Measurements from ENCODE around the gene ZNF500. TPM values are rescaled to one million over a fixed set of nuclear protein-coding genes. Genes with fewer than 3 reads are reported as not detected.
"Not testable (repeated sequence)": the region's sequence is repeated elsewhere in the genome, so short reads cannot be mapped to it uniquely, and the experiment has no call there.

The ZNF500 gene
- total and polyA plus RNA-seq, 4 donors = 7.5 to 14.6 (median 12.2) TPM

GRCh38 chr16:4787627-4788482, 20.9 kb upstream of the ZNF500 start, which contains the start of gene SEPTIN12:
TSS of gene SEPTIN12 (minus strand) at chr16:4788345. CDS start at chr16:4787645, 700 bp downstream.
- TF ChIP-seq, protein P1, sequence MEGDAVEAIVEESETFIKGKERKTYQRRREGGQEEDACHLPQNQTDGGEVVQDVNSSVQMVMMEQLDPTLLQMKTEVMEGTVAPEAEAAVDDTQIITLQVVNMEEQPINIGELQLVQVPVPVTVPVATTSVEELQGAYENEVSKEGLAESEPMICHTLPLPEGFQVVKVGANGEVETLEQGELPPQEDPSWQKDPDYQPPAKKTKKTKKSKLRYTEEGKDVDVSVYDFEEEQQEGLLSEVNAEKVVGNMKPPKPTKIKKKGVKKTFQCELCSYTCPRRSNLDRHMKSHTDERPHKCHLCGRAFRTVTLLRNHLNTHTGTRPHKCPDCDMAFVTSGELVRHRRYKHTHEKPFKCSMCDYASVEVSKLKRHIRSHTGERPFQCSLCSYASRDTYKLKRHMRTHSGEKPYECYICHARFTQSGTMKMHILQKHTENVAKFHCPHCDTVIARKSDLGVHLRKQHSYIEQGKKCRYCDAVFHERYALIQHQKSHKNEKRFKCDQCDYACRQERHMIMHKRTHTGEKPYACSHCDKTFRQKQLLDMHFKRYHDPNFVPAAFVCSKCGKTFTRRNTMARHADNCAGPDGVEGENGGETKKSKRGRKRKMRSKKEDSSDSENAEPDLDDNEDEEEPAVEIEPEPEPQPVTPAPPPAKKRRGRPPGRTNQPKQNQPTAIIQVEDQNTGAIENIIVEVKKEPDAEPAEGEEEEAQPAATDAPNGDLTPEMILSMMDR (IDR thresholded peaks at IDR 0.05; ENCODE audit: control extremely low read depth, extremely low read depth) = no peak
- DNase-seq = no peak
- H3K27ac ChIP-seq (ENCODE audit: low read depth in 1 of 2, low read length in 1 of 2) = no peak within 1 kb of the TSS
- no peaks in the 10 kb centered on the region for H3K36me3 ChIP-seq (ENCODE audit: control insufficient read depth in 4 of 4, insufficient read depth in 4 of 4, low read length in 4 of 4)
- no peak within 1 kb of the TSS for H3K9ac ChIP-seq (ENCODE audit: insufficient read depth in 1 of 2, low read length in 2 of 2)
- H3K9me3 ChIP-seq (ENCODE audit: control insufficient read depth in 4 of 4, insufficient read depth in 3 of 4, low read length in 3 of 4) = no peaks in the 10 kb centered on the region
- H3K4me3 ChIP-seq = no peak within 1 kb of the TSS
- no peak for ATAC-seq (ENCODE audit: insufficient read depth, low FRiP score)
- 75 to 84% methylated on average over 14 of the region's 14 CpGs for WGBS, 2 donors
- H3K4me1 ChIP-seq (ENCODE audit: control insufficient read depth in 5 of 5, insufficient read depth in 5 of 5, low read length in 5 of 5) = no peaks in the 10 kb centered on the region
- no peaks in the 10 kb centered on the region for H3K27me3 ChIP-seq (ENCODE audit: control insufficient read depth in 3 of 3, insufficient read depth in 3 of 3, low read length in 2 of 3)

DNA sequence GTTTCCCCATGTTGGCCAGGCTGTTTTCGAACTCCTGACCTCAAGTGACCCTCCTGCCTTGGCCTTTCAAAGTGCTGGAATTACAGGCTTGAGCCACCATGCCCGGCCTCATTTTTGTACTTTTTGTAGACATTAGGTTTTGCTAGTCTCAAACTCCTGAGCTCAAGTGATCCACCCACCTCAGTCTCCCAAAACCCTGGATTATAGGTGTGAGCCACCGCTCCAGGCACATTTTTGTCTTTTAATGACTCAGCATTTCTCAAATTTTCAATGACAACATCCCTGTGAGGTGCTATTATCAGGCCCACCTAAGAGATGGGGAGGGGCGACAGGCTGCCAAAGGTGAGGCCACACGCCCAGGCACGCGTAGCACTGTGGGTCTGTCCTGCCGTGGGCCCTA, 20.1 kb upstream of the ZNF500 start:
- Histone ChIP-seq H3K9ac (ENCODE audit: insufficient read depth in 1 of 2, low read length in 2 of 2) (no peak overlapping the region), H3K36me3 (ENCODE audit: control insufficient read depth in 4 of 4, insufficient read depth in 4 of 4, low read length in 4 of 4) (no peaks in the 10 kb centered on the region), H3K27ac (ENCODE audit: low read depth in 1 of 2, low read length in 1 of 2) (no peak overlapping the region), H3K4me3 (no peak overlapping the region), H3K9me3 (ENCODE audit: control insufficient read depth in 4 of 4, insufficient read depth in 3 of 4, low read length in 3 of 4) (no peaks in the 10 kb centered on the region), H3K27me3 (ENCODE audit: control insufficient read depth in 3 of 3, insufficient read depth in 3 of 3, low read length in 2 of 3) (no peaks in the 10 kb centered on the region), H3K4me1 (ENCODE audit: control insufficient read depth in 5 of 5, insufficient read depth in 5 of 5, low read length in 5 of 5) (no peaks in the 10 kb centered on the region)
- TF ChIP-seq, protein P1 (IDR thresholded peaks at IDR 0.05; ENCODE audit: control extremely low read depth, extremely low read depth) = no peak
- DNase-seq (no peak), ATAC-seq (ENCODE audit: insufficient read depth, low FRiP score) (no peak)
- WGBS, 2 donors = 94 to 97% methylated on average over 8 of the region's 8 CpGs

- Histone ChIP-seq H3K4me3 (no peak overlapping the region), H3K9me3 (ENCODE audit: control insufficient read depth in 4 of 4, insufficient read depth in 3 of 4, low read length in 3 of 4) (no peaks in the 10 kb centered on the region), H3K4me1 (ENCODE audit: control insufficient read depth in 5 of 5, insufficient read depth in 5 of 5, low read length in 5 of 5) (no peaks in the 10 kb centered on the region), H3K27me3 (ENCODE audit: control insufficient read depth in 3 of 3, insufficient read depth in 3 of 3, low read length in 2 of 3) (no peaks in the 10 kb centered on the region), H3K9ac (ENCODE audit: insufficient read depth in 1 of 2, low read length in 2 of 2) (no peak overlapping the region), H3K27ac (ENCODE audit: low read depth in 1 of 2, low read length in 1 of 2) (no peak overlapping the region), H3K36me3 (ENCODE audit: control insufficient read depth in 4 of 4, insufficient read depth in 4 of 4, low read length in 4 of 4) (no peaks in the 10 kb centered on the region)
- DNase-seq (no peak), ATAC-seq (ENCODE audit: insufficient read depth, low FRiP score) (no peak)
- TF ChIP-seq, protein P1 (IDR thresholded peaks at IDR 0.05; ENCODE audit: control extremely low read depth, extremely low read depth) = no peak
- 92 to 93% methylated on average over 23 of the region's 23 CpGs for WGBS, 2 donors
Observed at GRCh38 chr16:4785758-4786433, 18.9 kb upstream of the ZNF500 start.

- not testable (repeated sequence) for H3K4me3 ChIP-seq; H3K27ac ChIP-seq (ENCODE audit: low read depth in 1 of 2, low read length in 1 of 2); ATAC-seq (ENCODE audit: insufficient read depth, low FRiP score); H3K9me3 ChIP-seq (ENCODE audit: control insufficient read depth in 4 of 4, insufficient read depth in 3 of 4, low read length in 3 of 4); H3K4me1 ChIP-seq (ENCODE audit: control insufficient read depth in 5 of 5, insufficient read depth in 5 of 5, low read length in 5 of 5); H3K27me3 ChIP-seq (ENCODE audit: control insufficient read depth in 3 of 3, insufficient read depth in 3 of 3, low read length in 2 of 3); H3K36me3 ChIP-seq (ENCODE audit: control insufficient read depth in 4 of 4, insufficient read depth in 4 of 4, low read length in 4 of 4); DNase-seq; H3K9ac ChIP-seq (ENCODE audit: insufficient read depth in 1 of 2, low read length in 2 of 2)
- 89 to 91% methylated on average over 14 of the region's 14 CpGs for WGBS, 2 donors
Observed at GRCh38 chr16:4784444-4784987, 17.6 kb upstream of the ZNF500 start.
